HG03108 (cell line): ENCODE measurements around the gene GPR108.
"Not testable (repeated sequence)": the region's sequence is repeated elsewhere in the genome, so short reads cannot be mapped to it uniquely, and the experiment has no call there.

Experiments
- ATAC-seq: cut with Tn5 transposase; IDR thresholded peaks from one replicate; pipeline ENCODE4 v1.9.1; 2021; ENCODE audit warnings: moderate library complexity; ENCODE audit not compliant: unreplicated experiment

The GPR108 gene

DNA sequence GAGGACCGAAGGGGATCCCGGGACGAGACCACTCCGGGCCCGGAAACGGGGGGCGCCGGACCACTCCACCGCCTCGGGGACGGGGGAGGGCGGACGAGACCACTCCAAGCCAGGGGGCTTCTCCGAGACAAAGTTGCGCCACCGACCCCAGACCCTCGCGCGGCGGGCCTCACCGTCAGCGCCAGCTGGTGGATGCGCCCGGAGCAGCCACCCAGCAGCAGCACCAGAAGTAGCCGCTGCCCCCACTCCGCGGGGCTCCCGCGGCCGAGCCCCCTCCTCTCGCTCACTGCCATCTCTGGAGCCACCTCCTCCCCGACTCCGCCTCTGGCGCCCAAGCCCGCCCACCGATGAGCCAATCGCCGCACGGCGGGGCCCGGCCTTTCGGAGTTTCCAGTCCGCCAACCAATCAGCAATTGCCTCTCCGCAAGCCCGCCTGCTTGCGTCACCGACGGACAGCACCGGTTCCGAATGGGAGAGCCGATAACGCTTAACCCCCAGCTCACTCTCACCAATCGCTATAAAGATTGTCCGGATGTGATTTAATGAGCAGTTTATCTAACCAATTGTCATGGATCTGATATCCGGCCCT, at the start of gene GPR108:
Gene GPR108, minus strand, starts transcription at position 297 of the 589 bp plus-strand sequence. Its CDS starts 4 bp downstream, at position 293.
- peak; percentile 53 for ATAC-seq

DNA sequence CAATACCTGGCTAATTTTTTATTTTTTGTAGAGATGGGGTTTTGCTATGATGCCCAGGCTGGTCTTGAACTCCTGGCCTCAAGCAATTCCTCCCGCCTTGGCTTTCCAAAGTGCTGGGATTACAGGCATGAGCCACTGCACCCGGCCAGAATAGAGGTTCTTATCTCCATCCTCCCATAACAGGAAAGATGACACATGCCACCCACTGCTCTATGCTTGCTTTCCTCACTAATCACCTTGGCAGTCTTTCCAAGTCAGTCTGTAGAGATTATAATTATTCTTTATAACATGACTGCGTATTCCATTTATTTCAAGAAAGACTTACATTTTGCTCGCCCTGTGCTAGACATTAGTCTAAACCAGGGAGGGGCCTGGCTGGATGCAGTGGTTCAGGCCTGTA, 41.8 kb upstream of the GPR108 start:
- ATAC-seq: no peak

DNA sequence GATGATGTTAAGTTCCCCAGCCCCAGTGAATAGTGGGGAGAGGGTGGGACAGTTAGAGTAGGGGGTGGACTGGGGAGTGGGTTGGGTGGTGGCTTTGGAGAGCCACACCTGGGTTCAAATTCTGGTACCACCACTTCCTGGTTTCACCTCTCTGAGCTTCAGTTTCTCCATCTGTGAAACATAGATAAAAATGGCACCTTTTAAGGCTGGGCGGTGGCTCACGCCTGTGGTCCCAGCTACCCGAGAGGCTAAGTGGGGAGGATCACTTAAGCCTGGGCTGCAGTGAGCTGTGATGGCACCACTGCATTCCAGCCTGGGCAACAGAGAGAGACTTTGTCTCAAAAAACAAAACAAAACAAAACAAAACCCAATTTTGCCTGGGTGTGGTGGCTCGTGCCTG, 41.0 kb upstream of the GPR108 start:
- ATAC-seq: no peak

DNA sequence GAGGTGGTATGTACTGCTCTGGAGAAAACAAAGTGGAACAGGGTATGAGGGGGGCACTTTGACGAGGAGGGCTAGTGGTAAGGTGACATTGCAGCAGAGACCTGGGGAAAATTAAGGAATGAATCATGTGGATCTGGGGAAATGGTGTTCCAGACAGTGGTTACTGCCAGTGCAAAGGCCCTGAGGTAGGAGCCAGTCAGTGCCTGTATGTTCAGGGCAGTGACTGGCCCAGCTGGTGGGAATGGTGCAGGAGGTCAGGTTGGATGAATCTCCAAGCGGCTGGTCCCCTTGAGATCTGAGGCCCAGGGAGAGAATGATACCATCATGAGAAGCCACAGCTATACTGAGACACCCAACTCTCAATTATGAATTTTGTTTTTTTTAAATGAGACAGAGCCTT, 40.1 kb upstream of the GPR108 start:
- ATAC-seq: no peak

DNA sequence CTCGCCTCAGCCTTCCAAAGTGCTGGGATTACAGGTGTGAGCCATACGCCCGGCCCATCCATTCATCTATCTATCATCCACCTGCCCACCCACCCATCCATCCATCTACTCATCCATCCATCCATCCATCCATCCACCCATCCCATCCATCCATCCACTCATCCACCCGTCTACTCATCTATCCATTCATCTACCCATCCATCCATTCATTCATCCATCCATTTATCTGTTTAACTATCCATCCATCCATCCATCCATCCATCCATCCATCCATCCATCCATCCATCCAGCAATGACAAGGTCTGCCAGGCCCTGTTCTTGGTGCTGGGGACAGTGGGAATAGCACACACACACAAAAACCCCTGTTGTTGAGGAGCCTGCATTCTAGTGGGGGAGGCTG, 39.6 kb upstream of the GPR108 start:
- no peak for ATAC-seq

DNA sequence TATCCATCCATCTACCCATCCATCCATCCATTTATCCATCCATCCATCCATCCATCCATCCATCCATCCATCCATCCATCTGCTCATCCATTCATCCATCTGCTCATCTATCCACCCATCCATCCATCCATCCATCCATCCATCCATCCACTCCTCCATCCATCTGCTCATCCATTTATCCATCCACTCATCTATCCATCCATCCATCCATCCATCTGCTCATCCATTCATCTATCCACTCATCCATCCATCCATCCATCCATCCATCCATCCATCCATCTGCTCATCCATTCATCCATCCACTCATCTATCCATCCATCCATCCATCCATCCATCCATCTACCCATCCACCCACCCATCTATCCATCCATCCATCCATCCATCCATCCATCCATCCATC, 38.7 kb upstream of the GPR108 start:
- ATAC-seq: not testable (repeated sequence)

DNA sequence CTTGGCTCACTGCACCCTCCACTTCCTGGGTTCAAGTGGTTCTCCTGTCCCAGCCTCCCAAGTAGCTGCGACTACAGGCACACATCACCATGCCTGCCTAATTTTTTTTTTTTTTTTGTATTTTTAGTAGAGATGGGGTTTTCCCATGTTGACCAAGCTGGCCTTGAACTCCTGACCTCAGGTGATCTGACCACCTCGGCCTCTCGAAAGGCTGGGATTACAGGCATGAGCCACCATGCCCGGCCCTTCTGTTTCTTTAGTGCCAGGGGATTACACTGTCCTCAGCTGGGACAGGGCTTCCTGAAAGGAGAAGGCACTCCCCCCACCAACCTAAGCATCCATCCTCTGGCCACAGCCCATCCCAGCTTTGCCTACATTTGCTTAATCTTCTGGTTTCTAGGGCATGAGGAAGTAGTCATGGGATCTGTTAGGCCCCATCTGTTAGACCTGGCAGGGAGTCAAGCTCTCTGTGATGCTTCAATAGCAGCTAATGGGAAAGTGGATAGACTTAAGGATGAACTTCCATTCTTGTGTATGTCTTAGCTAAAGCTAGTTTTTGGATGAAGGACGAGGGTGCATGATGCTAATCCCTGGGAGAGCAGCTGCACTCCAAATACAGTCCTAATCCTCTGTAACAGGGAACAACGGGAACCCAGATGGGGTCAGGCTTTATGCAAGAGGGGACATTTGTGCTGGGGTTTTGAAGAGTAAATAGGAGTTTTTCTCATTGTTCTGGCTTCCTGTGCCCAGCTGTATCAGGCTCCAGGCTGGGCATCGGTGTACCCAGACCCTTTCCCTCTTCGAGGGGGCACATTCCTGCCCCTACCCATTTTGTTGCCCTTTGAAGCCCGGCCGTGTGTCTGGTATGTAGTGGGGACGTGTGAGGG, 37.7 kb upstream of the GPR108 start:
- ATAC-seq: no peak

DNA sequence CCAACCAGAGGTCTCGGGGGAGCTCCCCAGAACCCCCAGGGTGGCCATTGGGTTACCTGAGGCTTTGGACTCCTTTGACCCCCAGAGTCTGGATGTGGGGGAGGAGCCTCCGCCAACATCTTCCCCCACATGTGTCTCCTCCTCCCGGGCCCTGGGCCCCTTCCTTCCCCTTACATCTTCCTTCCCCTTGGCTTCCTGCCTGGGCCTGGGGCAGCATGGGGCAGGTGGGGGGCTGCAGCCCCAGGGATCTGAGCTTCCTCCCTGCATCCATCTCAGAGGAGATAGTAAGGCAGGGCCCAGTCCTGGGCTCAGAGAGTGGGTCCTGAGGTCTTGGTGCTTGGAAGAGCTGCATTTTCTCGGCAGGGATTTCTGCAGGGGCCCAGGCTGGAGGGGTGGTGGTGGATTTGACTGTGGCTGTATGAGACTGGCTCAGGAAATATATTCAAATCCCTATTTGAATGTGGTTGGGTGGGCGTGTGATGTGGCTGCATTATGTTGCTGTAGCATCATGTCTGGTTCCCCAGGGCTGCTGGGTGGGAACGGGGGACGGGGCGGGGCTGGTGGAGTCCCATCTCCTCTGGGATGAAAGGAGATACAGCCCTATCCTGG, 36.0 kb upstream of the GPR108 start:
- ATAC-seq: no peak

DNA sequence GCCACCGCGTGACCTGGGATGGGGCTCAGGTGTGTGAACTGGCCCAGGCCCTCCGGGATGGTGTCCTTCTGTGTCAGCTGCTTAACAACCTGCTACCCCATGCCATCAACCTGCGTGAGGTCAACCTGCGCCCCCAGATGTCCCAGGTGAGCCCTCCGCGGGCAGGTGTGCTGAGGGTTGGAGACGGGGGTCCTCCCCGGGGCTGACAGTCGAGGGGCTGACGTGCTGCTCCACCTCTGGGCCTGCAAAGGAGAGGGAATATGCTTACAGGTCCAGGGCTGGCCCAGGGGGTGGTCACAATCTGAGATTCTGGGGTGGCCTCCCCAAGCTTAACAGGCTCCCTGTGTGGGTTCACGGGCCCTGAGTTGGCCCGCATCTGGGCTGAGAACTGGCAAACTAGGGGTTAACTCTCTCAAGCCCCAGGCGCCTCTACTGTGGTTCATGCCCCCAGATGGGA, 35.5 kb upstream of the GPR108 start:
- no peak for ATAC-seq

DNA sequence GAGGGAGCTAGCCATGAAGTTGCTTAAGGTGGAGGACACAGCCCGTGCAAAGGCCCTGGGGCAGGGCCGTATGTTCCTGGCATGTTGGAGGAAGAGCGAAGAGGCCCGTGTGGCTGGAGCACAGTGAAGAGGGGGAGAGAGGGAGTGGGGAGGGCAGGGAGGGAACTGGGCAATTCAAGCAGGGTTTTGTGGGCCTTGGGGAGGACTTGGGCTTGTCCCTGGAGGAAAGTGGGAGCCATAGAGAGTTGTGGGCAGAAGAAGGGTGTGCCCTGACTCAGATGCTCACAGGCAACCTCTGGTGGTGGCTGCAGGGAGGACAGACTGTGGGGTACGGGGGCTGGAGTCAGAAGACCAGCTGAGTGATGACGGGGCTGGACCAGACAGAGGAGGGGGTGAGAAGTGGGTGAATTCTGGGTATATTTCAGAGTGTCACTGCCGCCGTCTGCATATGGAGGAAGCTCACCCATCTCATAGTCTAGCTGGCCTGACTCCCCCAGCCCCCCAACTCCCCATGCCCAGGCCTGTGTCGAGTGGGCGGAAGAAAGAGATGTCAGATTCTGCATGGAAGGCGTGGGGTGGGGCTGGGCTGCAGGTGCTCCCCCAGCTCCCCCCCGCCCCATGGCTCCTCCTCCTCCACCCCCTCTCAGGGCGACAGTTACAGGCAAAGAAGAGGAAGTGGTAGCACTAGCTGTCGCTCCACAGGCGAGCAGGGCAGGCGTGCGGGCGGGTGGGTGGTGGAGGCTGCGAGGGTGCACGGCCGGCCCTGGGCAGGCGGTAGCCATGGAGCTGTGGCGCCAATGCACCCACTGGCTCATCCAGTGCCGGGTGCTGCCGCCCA, 34.9 kb upstream of the GPR108 start, which contains the start of gene VAV1:
Gene VAV1, plus strand, starts transcription at position 681 of the 838 bp plus-strand sequence. Its CDS starts 100 bp downstream, at position 781.
- peak; percentile 34 for ATAC-seq

DNA sequence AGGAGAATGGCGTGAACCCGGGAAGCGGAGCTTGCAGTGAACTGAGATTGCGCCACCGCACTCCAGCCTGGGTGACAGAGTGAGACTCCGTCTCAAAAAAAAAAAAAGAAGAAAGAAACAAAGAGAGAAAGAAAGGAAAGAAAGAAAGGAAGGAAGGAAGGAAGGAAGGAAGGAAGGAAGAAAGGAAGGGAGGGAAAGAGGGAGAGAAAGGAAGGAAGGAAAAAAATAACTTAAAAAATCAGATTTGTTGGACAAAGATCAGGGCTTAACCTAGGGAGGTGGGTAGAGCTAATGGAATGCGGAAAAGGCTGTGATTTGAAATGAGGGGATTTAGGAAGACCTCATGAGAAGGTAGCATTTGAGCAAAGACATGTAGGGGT, 34.3 kb upstream of the GPR108 start:
- not testable (repeated sequence) for ATAC-seq

DNA sequence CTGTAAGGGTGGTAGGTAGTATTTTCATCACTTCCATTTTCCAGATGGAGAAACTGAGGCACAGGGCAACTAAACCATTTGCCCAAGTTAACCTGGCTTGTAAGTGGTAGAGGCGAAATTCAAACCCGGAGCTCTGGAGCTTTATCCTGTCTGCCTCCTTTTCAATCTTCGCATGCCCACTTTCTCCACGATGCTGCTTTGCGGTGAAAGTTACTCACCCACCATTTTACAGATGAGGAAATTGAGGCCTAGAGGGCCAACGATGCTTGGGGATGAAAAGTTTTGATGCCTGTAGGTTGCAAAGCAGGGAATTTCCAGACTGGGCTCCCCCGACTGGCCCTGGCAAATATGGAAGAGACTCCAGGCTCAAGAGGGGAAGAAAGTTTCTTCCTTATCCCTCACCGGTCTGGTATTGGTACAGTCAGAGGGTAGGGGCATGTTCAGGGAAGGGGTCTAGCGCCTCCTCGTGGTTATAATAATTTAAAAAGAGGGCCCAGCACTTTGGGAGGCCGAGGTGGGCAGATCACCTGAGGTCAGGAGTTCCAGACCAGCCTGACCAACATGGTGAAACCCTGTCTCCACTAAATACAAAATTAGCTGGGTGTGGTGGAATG, 31.7 kb upstream of the GPR108 start:
- ATAC-seq: no peak

DNA sequence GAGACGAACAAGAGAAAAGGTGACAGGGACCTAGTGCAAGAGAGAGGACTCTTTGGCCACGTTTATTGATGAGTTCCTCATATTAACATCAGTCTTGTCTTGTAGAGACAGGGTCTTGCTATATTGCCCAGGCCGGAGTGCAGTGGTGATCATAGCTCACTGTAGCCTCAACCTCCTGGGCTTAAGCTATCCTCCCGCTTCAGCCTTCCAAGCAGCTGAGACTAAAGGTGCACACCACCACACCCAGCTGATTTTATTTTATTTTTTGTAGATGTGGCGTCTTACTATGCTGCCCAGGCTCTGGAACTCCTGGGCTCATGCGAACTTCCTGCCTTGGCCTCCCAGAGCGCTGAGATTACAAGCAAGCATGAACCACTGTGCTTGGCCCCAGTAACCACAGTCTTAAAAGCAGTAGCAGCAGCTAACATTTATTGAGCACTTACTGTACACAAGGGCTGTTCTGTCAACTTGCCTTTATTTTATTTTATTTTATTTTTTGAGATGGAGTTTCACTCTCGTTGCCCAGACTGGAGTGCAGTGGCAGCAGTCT, 30.9 kb upstream of the GPR108 start:
- ATAC-seq: no peak

DNA sequence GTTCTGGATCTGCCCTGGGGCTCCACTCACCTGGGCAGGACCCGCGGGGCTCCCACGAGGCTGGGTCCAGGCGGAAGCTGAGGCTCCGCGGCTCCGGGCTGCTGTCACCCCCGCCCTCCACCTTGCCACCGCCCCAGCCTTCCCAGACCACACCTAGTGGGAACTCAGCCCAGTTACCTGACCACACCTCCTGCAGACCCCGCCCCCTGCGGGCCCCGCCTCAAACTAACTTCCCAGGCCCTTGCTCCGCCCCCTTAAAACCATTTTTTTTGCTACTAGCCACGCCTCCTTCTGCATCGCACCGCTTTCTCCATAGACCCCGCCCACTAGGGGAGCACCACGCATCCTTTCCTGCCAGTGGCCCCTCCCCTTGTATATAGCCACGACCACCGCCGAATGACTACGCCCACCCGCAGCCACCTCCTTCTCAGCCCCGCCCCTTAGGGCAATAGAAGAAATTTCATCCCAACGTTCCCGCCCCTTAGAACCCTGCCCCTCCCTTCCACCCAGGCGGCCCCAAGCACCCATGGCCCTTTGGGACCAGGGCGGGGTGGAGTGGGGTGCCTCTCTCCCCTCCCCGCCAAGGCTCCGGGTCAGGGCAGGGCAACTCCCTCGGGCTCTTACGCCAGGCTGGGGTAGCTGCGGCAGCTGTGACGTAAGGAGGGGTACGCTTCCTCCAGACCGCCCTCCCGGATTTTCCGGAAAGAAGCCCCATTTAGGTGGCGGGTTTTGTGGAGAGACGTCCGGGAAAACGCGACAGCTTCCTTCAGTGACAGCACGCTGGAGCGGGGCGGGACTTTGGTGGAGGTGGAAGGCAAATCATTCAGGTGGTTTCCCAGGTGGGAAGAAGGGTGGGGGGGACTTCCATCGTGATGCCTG, 30.2 kb upstream of the GPR108 start, which contains the start of gene SH2D3A:
Gene SH2D3A, minus strand, starts transcription at position 79 of the 879 bp plus-strand sequence. CDS start 3,687 bp downstream, outside the sequence.
- peak; percentile 59 for ATAC-seq

DNA sequence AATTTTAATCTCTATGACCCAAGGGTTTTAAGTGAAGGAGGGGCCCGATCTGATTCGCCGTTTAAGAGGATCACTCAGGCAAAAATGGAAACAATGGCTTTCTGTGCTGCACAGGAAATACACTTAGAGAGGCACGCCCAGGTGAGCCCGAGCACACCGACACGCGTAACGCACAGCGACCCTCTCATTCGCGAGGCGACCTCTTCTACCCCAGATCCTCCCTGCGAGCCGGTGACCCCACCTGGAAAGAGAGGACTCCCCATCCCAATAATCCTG, 29.6 kb upstream of the GPR108 start:
- ATAC-seq: no peak

DNA sequence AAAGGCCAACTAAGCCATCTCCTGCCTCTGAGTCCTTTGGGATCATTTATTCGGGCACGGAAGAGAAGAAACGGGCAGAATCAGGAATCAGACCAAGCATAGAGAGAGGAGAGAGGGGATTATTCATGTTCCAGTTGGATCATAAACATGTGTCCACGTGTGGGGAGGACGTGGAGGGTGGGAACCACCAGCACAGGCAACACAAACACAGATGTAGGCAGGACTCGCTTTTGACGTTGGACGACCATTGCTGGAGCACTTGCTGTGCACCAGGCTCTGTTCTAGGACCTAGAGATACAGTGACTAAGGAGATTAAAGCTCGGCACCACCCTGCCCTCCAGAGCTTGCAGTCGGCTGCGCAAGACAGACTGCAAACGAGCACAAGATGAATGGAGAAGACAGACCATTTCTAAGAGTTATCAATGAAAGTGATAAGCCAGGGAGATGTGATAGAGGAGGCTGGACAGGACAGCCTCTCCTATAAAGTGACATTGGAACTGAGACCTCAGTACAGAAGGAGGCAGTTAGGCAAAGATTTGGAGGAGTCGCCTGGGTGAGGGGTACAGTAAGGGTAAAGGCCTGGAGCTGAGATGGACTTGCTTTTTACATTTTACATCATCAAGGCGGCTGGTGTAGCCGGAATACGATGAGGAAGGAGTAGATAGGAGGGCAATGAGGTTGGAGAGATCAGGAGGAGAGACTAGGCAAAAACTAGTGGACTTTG, 29.1 kb upstream of the GPR108 start:
- ATAC-seq: no peak

DNA sequence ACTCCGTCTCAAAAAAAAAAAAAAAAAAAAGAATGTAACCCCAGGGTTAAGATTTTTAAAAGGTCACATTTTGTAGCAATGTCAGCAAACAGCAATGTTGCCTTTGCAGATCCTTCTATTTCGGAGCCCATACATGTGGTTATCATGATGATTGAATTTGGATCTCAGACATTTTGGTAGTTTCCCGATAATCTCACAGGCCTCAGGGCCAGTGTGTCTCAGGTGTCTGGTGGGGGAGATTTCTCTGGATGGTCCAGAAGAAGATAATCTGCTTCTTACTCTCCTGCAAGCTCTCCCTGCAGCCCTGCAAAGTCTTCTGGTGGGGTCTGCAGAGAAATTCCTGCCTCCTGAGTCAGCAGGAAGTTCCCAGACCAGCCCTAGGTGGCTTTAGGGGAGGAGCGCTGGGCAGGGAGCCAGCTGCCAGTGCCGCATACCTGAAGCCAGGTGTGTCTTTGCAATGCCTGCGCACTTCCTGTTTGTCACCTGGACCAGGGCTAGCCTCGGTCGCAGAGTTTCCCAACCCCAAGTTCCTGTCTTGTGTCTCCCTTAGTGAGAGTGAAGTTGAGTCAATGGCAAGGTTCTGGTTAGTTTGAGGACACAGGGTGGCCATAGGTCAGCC, 28.5 kb upstream of the GPR108 start:
- ATAC-seq: no peak

DNA sequence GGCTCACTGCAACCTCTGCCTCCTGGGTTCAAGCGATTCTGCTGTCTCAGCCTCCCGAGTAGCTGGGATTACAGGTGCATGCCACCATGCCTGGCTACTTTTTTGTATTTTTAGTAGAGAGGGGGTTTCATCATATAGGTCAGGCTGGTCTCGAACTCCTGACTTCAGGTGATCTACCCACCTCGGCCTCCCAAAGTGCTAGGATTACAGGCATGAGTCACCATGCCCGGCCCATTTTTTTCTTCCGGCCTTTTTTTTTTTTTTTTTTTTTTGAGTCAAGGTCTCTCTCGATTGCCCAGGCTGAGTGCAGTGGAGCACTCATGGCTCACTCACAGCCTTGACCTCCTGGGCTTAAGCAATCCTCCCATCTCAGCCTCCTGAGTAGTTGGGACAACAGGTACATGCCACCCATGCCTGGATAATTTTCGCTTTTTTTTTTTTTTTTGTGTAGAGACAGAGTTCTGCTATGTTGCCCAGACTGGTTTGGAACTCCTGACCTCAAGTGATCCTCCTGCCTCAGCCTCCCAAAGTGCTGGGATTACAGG, 24.9 kb upstream of the GPR108 start:
- not testable (repeated sequence) for ATAC-seq
